Activated CD8-positive, alpha-beta memory T cell treated with anti-CD3 and anti-CD28 coated beads, Interleukin-2, amount 50 U/mL, for 24 hours (primary cell): ENCODE measurements around the gene DUSP1.

Experiments used
- DNase-seq: peaks from one replicate; pipeline ENCODE4 v3.0.0-alpha.2; 2020; ENCODE audit errors: extremely low read depth

Gene DUSP1

GRCh38 chr5:172724242-172725183 is 46.5 kb downstream of the DUSP1 start:
- DNase-seq = no peak

GRCh38 chr5:172723508-172723907 is 47.5 kb downstream of the DUSP1 start:
- DNase-seq = no peak

GRCh38 chr5:172722327-172722815 is 48.6 kb downstream of the DUSP1 start:
- DNase-seq = no peak

- no peak for DNase-seq
Observed at GRCh38 chr5:172721455-172722326, 49.3 kb downstream of the DUSP1 start.

GRCh38 chr5:172720655-172721054 is 50.3 kb downstream of the DUSP1 start:
- no peak for DNase-seq

- DNase-seq = no peak
Observed at GRCh38 chr5:172719211-172719610, 51.8 kb downstream of the DUSP1 start.

GRCh38 chr5:172718527-172719114 is 52.4 kb downstream of the DUSP1 start:
- no peak for DNase-seq
